Ishikawa (cell line): Measurements from ENCODE around the gene IZUMO1R.

Source experiments
- CEBPB ChIP-seq: IDR thresholded peaks from 2 replicates; pipeline ENCODE4 v1.6.1; 2012
- CREB1 ChIP-seq: IDR thresholded peaks from 2 replicates; pipeline ENCODE4 v1.6.1; 2012; ENCODE audit warnings: low read depth
- EGR1 ChIP-seq: IDR thresholded peaks from 2 replicates; pipeline ENCODE4 v1.6.1; 2012
- EP300 ChIP-seq: IDR thresholded peaks from 2 replicates; pipeline ENCODE4 v1.6.1; 2012; ENCODE audit warnings: borderline replicate concordance
- FOXM1 ChIP-seq: IDR thresholded peaks from 2 replicates; pipeline ENCODE4 v1.6.1; 2012; ENCODE audit warnings: low read depth, borderline replicate concordance
- MAX ChIP-seq: IDR thresholded peaks from 2 replicates; pipeline ENCODE4 v1.6.1; 2012
- RAD21 ChIP-seq: IDR thresholded peaks from 2 replicates; pipeline ENCODE4 v1.6.1; 2012; ENCODE audit warnings: low read depth
- REST ChIP-seq: IDR thresholded peaks from 2 replicates; pipeline ENCODE4 v1.6.1; 2012; ENCODE audit warnings: low read depth, mild to moderate bottlenecking
- TAF1 ChIP-seq: IDR thresholded peaks from 2 replicates; pipeline ENCODE4 v1.6.1; 2012; ENCODE audit warnings: low read depth, mild to moderate bottlenecking
- ZBTB7A ChIP-seq: IDR thresholded peaks from 2 replicates; pipeline ENCODE4 v1.6.1; 2012; ENCODE audit warnings: low read depth

- TF ChIP-seq RAD21 (no peak), REST (no peak), EGR1 (no peak), CREB1 (no peak), MAX (no peak), EP300 (no peak), CEBPB (no peak), FOXM1 (no peak), ZBTB7A (no peak), TAF1 (no peak)
Measured at GRCh38 chr11:94307101-94307791, 2.9 kb downstream of the IZUMO1R start.
